Measurements from ENCODE around the gene SRRM4.

DNA sequence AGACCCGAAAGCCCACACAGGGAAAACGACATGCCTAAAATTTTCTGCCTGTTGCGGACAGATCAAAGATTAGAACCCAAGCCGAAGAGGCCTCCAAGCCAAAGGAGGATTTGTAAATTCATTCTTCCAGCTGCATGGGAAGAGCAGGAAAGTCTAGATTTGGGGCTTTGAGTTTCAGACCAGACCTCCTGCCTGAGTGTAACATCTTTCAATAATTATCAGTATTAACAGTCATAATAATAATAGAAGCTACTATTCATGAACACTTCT, 195.7 kb downstream of the SRRM4 start:
- TF ChIP-seq POLR2A (IDR thresholded peaks at IDR 0.05), result no peak
- TF ChIP-seq CTCF (IDR thresholded peaks at IDR 0.05), result no peak

Data from tibial nerve (tissue), 3 donors.